GM18868 (cell line): Measurements from ENCODE around the gene ST13.
"Not testable (repeated sequence)": the region's sequence is repeated elsewhere in the genome, so short reads cannot be mapped to it uniquely, and the experiment has no call there.

Experiments used
- ATAC-seq: cut with Tn5 transposase; IDR thresholded peaks from one replicate; pipeline ENCODE4 v1.9.1; 2021; ENCODE audit warnings: mild to moderate bottlenecking, moderate library complexity; ENCODE audit not compliant: unreplicated experiment

Gene ST13

DNA sequence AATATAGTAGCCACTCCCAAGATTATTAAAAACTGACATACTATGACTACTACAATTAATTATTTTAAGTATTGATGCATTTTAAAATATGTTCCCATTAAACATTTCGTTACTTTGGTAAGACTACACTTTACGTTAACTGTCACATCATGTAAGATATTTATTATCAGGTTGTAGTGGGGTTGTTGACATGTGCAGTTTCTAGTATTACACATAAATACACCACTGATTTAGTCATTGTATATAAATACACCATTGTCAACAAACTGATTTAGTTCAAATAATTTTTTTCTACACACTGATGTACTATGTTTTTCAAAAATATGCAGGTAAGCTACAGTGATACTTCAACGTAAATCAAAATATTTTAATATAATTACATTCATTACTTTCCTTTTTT lies 11.5 kb downstream of the ST13 start:
- ATAC-seq = no peak

DNA sequence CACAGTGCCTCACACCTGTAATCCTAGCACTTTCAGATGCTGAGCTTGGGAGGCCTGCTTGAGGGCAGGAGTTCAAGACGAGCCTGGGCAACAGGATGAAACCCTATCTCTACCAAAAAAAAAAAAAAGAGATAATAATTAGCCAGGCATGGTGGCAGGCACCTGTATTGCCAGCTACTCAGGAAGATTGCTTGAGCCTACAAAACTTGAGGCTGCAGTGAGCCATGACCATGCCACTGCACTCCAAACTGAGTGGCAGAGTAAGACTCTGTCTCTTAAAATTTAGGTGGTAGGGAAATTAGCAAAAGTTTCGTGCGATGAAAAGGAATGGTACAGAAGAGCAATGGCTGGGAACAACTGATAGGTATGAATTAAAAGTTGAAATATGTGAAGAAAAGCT lies 18.0 kb downstream of the ST13 start:
- ATAC-seq = no peak

DNA sequence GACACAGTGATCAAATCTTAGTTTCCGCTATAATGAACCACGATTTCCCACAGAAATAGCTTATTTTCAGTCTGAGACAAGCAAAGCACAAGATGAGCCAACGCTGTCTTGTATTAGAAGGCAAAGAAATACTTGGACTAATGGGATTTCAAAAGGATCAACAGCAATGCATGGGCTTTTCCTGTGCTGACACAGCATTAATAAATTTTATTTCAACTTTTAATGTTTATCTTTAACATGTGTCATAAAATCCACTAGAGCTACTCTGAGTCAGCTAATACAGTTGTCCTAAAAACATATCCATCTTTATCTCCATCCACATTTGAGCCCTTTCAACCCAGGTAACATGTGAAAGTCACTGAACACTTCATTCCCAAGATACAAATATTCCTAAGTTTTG lies 21.8 kb downstream of the ST13 start:
- ATAC-seq = no peak

DNA sequence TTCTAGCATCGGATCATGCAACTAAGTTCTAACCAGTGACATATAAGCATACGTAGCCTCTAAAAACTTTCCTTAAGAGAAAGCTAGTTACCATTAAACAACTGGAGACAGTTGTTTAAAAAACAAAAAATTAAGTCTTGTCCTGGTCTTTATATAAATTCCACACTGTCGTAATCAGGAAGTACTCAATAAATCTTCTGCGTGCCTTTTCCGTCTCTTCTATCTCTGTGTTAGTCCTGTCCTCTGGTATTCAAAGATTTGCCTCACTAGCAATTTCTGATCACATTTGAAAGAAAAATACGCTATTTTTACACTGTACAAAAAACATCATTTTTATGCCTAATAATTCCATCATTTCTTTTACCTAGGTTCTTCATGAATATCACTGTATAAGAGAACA lies 27.3 kb downstream of the ST13 start:
- ATAC-seq = no peak

DNA sequence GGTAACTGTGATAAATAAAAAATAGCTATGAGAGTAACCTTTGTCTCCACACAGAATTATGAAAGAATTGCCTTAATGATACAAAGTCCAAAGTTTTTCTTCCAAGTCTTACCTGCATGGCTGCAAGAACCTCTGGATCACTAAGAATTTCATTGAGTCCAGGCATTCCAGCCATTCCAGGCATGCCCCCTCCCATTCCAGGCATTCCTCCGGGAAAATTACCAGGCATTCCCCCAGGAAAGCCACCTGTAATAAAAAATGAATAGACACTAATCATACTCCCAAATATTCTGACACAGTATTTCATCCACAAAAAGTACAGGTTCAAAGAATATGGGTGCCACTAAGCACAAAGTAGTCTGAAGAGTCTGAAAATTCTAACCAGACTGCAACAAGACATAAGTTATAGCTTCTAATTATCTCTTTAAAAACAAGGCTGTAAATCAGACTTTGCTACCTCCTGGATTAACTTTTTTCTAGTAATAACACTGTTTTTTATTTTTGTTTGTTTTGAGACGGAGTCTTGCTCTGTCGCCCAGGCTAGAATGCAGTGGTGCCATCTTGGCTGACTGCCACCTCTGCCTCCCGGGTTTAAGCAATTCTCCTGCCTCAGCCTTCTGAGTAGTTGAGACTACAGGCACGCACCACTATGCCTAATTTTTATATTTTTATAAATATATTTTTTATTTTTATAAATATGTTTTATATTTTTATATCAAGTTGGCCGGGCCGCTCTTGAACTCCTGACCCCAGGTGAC lies 29.3 kb downstream of the ST13 start:
- no peak for ATAC-seq

DNA sequence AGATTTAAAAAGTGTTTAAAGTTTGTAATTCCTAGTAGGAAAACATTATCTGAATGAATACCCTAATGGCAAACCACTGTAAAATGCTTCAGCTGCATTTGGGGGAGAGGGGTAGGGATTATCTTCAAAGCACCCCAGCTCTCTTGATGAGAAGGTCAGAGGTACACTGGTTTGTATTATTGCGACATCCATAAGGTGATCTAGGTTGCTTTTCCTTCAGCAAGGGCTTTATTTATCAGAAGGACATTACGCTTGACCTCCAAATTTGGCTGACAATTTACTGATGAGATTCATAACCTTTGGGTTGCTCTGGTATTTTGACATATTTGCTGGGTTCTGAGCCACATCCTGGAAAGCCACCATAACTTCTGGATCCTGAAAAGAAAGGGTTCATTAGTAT lies 30.1 kb downstream of the ST13 start:
- not testable (repeated sequence) for ATAC-seq

DNA sequence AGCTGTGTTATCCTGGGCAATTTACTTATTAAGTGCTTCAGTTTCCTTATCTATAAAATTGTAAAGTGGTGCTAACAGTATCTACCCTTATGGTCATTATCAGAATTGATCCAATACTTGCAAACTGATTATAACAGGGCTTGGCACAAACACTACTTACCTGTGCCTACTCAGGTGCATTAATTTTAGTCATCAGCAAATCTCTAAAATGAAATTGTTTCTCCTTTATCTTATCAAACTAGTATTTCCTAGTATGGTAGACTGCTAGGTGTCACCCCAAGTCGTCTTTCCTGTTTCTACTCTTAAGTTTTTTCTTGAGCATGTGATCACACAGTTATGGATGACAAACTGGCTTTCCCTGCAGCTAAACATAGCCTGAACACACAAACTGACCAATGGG lies 33.0 kb downstream of the ST13 start:
- ATAC-seq = no peak

DNA sequence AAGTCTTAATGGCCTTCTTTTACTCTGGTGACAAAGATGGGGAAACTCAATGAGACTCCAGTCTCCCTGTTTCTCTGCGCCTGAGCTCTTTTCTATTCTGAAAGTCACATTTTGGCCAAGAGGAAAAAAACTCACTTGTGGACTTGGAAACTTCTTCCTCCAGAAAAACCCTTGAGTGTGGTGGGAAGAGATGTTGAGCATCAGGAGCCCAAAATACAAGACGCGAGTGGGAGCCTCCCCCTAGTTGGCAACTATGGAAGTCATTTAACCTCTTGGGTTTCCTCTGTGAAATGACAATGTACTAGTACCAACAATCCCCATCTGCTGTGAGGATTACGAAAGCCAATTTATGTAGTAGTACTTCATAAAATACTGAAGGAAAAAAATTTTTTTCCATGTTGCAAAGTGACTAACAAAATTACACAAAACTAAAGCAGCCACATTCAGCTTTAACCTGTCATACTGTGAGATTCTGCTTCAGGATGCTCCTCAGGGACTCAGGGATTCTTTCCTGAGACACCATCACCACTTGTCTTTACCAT lies 36.8 kb downstream of the ST13 start:
- no peak for ATAC-seq

DNA sequence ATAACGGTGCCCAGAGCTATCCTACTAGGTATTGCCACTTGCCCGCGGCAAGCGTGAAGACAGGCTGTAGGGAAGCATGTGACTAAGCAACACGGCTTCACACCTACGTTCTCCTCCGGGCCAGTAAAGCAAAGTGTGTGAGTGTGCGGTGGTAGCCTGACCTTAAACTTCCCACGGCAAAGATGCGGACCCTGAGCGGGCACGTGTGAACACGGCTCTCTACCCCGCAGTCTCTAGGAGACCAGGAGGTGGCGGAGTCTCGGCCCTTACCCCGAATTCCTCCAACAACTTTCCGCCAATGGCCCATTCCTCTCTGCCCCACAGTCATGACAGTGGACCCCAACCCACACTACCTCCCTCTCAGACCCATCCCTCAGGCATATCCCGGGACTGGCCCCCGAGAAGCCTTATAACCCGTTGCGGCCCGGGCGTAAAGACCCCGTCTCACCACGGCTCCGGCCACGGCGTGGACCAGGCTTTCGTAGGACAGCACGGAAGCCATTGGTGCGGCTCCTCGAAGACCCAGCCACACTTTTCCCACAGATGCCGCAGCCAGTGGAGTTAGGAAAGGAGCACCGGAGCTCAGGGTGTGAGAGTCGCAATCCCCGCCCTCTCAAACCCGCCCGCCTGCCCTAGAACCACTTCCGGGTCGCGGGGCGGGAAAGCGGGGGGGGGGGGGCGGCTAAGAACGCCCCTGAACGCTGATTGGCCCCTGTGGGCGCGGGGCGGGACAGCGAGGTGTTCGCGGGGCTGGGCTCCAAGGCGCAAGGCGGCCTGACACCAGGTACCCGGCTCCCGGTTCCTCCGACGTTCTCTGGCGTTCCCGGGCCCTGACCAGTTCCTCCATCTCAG lies 37.5 kb downstream of the ST13 start, which contains the start of gene SLC25A17:
Gene SLC25A17 (minus strand): TSS at position 600 of the 852 bp plus-strand sequence. CDS start 98 bp downstream, at position 502.
- peak; percentile 79 for ATAC-seq

DNA sequence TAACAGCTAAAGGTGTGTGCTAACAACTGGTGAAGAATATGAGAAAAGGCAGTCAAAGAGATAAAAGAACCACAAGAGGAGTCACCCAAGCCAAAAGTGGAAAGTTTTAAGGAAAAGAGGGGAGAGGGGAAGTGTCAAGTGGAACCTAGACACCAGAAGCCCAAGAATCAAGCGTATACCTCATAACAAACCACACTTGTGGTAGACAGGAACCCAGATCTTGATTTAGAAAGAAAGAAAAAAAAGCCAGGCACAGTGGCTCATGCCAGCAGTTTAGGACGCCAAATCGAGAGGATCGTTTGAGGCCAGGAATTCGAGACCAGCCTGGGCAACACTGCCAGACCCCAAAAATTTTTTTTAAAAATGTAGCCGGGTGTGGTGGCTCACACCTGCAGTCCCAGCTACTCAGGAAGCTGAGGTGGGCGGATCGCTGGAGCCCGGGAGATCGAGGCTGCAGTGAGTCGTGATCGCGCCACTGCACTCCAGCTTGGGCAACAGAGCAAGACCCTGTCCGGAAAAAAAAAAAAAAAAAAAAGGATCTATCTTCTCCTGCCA lies 38.2 kb downstream of the ST13 start:
- ATAC-seq = no peak

DNA sequence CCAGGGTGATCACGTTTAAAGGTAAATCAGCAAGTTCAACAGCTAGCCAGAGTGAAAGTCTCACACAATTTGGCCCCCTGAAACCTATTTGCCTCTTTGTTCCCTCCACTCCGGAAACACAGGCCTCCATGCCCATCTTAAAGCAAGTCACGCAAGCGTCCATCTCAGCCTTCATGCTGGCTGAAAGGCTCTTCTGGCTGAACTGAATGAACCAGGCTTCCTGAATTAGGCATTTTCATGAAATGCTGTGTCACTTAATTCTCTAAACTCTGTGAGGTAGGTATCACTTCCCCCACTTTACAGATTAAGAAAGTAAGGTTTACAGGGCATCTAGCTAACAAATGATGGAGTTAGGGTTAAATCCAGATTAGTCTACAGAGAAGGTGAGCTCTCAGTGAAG lies 38.7 kb downstream of the ST13 start:
- no peak for ATAC-seq

DNA sequence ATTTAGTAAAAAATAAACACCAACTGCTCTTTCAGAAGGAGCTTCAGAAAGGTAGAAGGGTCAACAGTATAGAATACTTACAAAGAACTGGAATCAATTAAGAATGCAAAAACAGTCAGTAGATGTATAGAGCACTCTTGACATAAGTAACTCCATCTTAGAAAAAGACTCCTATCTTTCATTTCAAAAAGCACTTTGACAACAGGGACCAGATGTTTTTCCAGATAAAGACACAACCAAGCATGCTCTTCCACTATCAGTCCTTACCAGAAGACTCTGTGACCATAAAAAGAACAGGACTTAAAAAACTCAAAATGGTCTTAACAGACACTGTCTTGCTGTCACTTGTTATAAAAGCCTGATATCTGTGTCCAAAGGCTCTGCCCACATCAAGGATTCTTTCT lies 42.5 kb downstream of the ST13 start:
- ATAC-seq = no peak

DNA sequence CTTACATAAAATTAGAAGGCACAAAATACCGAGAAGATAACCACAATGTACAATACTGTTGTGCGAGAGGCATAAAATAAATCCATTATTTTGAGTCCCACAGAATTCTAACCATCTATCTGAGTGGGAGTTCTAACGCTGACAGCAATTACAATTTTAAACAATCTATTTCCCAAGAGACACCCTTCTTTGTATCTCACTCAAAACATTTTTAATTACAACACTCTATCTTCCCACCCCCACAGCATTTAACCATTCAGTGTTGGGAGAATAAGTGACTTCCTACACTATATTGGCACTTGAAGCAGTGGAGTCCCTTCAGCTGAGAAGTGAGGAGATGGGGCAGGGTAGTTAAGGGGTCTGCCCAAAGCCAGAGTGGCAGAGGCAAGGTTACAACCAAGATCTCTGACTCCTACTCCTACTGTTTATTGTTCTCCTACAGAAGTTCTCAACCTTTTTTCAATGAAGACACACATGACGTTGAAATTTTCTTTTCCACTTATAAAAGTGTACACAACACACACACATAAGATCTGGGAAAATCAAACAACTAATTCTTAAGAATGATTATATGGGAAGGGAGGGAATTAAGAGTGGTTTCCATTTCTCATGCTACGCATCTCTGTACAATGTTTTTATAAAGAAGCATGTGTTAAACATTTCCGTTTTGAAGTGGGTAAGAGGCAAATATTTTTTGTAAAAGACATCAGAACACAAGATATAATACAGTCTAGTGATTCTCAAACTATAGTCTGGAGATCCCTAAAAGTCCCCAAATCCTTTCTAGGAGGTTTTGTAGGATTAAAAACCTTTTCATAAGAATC lies 48.2 kb downstream of the ST13 start:
- ATAC-seq = no peak

DNA sequence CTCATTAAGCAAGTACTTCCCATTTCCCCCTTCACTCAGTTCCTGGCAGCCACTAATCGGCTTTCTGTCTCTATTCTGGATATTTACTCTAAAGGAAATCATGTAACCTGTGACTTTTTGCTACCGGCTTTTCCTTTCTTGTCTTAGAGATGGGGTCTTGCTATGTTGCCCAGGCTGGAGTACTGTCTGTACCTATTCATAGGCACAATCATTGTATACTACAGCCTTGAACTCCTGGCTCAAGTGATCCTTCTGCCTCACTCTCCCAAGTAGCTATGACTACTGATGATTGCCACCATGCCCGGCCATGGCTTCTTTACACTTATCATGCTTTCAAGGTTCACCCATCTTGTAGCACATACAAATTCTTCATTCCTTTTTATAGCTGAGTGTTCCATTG lies 49.7 kb downstream of the ST13 start:
- no peak for ATAC-seq

DNA sequence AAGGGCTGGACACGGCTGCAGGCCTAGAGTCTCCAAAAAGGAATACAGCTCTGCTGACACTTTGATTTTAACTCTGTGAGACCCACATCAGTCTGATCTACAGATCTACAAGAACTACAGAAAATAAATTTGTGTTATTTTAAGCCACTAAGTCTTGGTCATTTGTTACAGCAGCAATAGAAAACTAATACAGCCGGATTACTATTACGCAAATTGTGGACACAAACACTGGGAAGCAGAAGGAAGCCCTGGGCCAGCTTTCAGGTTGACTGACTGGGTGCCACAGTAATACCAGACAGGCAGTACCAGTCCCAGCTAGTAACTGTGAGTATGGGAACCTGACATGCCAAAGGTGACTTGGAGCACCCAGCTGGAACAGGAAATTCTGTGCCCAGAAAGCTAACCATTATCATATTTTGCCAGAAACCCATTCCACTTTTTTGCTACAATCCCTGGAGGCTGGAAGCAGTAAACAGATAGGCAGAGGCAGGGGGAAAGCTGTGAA lies 50.7 kb downstream of the ST13 start:
- no peak for ATAC-seq

DNA sequence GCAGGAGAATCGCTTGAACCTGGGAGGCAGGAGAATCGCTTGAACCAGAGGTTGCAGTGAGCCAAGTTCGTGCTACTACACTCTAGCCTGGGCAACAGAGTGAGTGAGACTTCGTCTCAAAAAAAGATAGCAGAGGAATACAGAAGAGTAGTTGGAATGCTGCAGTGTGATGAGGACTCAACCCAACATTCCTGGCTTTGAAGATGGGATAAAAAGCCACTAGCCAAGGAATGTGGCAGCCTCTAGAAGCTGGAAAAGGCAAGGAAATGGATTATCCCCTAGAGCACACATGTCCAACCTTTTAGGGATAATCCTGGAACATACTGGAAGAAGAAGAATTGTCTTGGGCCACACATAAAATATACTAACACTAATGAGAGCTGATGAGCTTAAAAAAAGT lies 51.2 kb downstream of the ST13 start:
- ATAC-seq = no peak

DNA sequence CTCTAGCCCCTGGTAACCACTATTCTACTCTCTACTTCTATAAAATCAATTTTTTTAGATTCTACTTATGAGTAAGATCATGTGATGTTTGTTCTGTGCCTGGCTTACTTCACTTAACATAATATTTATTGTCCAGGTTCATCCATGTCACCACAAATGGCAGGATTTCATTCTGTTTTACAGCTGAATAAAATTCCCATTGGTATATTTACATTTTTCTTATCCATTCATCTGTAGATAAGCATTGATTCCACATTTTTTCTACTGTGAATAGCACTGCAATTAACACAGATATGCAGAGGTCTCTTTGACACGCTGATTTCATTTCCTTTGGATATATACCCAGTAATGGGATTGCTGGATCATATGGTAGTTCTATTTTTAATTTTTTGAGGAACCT lies 53.1 kb downstream of the ST13 start:
- no peak for ATAC-seq

DNA sequence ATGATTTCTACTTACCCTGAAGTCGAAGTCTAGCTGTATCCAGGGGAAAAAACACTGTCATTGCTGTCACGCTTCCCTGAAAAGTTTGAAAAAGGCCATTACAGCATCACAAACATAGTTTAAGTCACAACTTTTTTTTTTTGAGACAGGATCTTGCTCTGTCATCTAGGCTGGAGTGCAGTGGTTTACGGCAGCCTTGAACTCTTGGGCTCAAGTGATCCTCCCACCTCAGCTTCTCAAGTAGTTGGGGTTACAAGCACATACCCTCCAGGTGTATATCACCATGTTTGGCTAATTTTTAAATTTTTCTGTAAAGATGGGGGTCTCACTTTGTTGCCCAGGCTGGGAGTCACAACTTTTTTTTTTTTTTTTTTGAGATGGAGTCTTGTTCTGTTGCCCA lies 57.4 kb downstream of the ST13 start:
- ATAC-seq = no peak

DNA sequence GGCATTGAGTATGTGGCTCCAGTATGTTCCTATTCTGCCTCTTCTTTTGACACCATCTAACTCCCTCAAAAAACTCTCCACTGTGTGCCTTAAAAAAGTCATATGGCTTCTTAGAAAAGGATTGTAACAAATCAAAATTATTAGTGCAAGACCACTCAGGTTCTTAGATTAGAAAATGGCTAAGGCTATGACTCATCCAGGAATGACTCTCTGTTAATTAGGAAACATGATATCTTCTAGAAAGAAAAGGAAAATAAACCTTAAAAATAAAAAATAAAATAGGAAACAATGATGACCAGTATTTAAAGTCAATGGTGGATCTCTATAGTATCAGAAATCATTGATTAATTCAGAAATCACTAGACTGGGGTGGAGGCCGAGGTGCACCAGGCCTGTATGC lies 59.0 kb downstream of the ST13 start:
- no peak for ATAC-seq

DNA sequence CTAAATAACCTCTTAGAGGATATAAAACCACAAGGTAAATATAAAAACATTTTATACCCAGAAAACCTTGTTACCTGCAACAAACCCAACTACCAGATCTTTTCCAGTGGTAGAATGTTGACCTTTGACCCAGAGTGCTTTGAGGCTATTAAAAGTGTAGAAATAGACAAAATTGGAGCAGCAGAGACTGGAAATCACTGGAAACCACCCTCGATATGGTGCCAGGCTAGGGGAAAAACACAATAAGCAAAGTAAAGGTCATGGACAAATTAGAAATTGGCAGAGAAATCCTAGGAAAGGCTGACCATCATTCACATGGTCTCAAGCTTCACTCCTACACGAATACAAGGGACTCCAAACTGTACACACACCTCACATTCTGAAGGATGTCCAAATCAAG lies 64.0 kb downstream of the ST13 start:
- no peak for ATAC-seq

DNA sequence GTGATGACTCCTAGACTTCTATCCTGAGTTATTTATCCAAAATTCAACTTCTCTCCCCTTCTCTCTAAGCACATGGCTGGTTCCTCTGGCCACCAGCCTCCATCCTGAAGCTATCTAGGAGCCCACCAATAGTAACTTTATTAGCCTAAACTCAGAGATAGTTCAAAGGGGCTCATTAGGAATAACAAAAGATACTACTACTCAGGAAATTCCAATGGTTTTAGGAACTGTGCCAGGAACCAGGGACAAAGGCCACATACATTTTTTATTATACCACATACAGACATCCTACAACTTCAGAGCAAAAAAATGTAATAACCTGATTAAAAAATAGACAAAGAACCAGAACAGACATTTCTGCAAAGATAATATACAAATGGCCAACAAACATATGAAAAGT lies 65.2 kb downstream of the ST13 start:
- ATAC-seq = no peak
